GM23338 (cell line): ENCODE results near the gene PGLYRP2.

Experiments used
- CREB1 ChIP-seq: fragments of 250-450 bp; sonication (Bioruptor Pico); IDR thresholded peaks from 2 replicates; pipeline ENCODE4 v1.5.0; 2020; ENCODE audit warnings: low read depth, mild to moderate bottlenecking, moderate library complexity
- CTCF ChIP-seq, 2 experiments: fragments of 200-600 bp in 1 of 2; sonication (generic) in 1 of 2; conservative IDR thresholded peaks; 2 replicates each; pipeline versions ENCODE4 v1.5.1 to v1.6.1; 2016 to 2017; ENCODE audit warnings: antibody characterized with exemption in 2 of 2, low read depth in 2 of 2, mild to moderate bottlenecking in 2 of 2, moderate library complexity in 1 of 2
- ETS1 ChIP-seq: IDR thresholded peaks from 2 replicates; pipeline ENCODE4 v1.6.1; 2016; ENCODE audit warnings: antibody characterized with exemption
- EZH2 ChIP-seq: fragments of 200-600 bp; sonication (generic); IDR thresholded peaks from one replicate; pipeline ENCODE4 v1.8.0; 2017; ENCODE audit warnings: antibody characterized with exemption, mild to moderate bottlenecking, low read depth; ENCODE audit not compliant: unreplicated experiment
- EZH2phosphoT487 ChIP-seq: fragments of 200-600 bp; sonication (generic); IDR thresholded peaks from one replicate; pipeline ENCODE4 v1.8.1; 2018; ENCODE audit warnings: antibody characterized with exemption; ENCODE audit not compliant: unreplicated experiment
- JUNB ChIP-seq: IDR thresholded peaks from one replicate; pipeline ENCODE4 v1.6.1; 2016; ENCODE audit warnings: antibody characterized with exemption; ENCODE audit not compliant: unreplicated experiment
- NANOG ChIP-seq: IDR thresholded peaks from 2 replicates; pipeline ENCODE4 v1.6.1; 2016; ENCODE audit warnings: antibody characterized with exemption, borderline replicate concordance
- POLR2AphosphoS5 ChIP-seq: IDR thresholded peaks from 2 replicates; pipeline ENCODE4 v1.6.1; 2016; ENCODE audit warnings: antibody characterized with exemption, low read depth
- REST ChIP-seq: IDR thresholded peaks from one replicate; pipeline ENCODE4 v1.6.1; 2018; ENCODE audit warnings: antibody characterized with exemption; ENCODE audit not compliant: unreplicated experiment
- ZNF114 ChIP-seq: fragments of 250-450 bp; sonication (Bioruptor Pico); IDR thresholded peaks from 2 replicates; pipeline ENCODE4 v1.5.0; 2020; ENCODE audit warnings: mild to moderate bottlenecking, moderate library complexity
- ZNF331 ChIP-seq: fragments of 250-450 bp; sonication (Bioruptor Pico); IDR thresholded peaks from 2 replicates; pipeline ENCODE4 v1.5.0; 2020; ENCODE audit warnings: low read depth, mild to moderate bottlenecking, moderate library complexity
- ZNF462 ChIP-seq: fragments of 250-450 bp; sonication (Bioruptor Pico); IDR thresholded peaks from 2 replicates; pipeline ENCODE4 v1.5.0; 2020; ENCODE audit warnings: mild to moderate bottlenecking, moderate library complexity

- TF ChIP-seq CTCF (conservative IDR thresholded peaks at IDR 0.05; ENCODE audit: low read depth in 2 of 2) (no peak; a peak in 1 of 4 replicates), EZH2phosphoT487 (no peak), POLR2AphosphoS5 (no peak), EZH2 (no peak), REST (no peak), CREB1 (CRISPR knock-in tag) (no peak), NANOG (no peak), ZNF462 (CRISPR knock-in tag) (no peak), JUNB (no peak), ZNF114 (CRISPR knock-in tag) (no peak), ZNF331 (CRISPR knock-in tag) (no peak), ETS1 (no peak)
Measured at GRCh38 chr19:15422296-15423075, 56.8 kb downstream of the PGLYRP2 start.
